ENCODE data around the gene SSR1. TPM values are rescaled to one million over a fixed set of nuclear protein-coding genes. Genes with fewer than 3 reads are reported as not detected.
"Not testable (repeated sequence)": the region's sequence is repeated elsewhere in the genome, so short reads cannot be mapped to it uniquely, and the experiment has no call there.

Gene SSR1
- total RNA-seq, 2 donors from 2014 or later: 145 to 167 TPM

- Histone ChIP-seq H3K4me3 (ENCODE audit: low read length) (no peak overlapping the region), H3K27me3 (ENCODE audit: control insufficient read depth, insufficient read depth, low read length, poor library complexity, severe bottlenecking) (no peaks in the 10 kb centered on the region), H3K9ac (ENCODE audit: extremely low read depth, low read length, poor library complexity, severe bottlenecking) (no peak overlapping the region), H3K9me3 (ENCODE audit: control insufficient read depth, low read length) (peaks cover 11% of the 10 kb centered on the region), H3K36me3 (ENCODE audit: control insufficient read depth, insufficient read depth, low read length) (no peaks in the 10 kb centered on the region), H3K4me1 (ENCODE audit: control insufficient read depth, insufficient read depth, low read length) (no peaks in the 10 kb centered on the region), H3K27ac (ENCODE audit: low read depth, low read length) (no peak overlapping the region)
- H3K27ac Mint-ChIP-seq: no peak overlapping the region
- peaks cover 8% of the 10 kb centered on the region for H3K4me1 Mint-ChIP-seq
- DNase-seq: no peak
- H3K27me3 Mint-ChIP-seq (ENCODE audit: insufficient read depth): peaks cover 4% of the 10 kb centered on the region
- no peaks in the 10 kb centered on the region for H3K36me3 Mint-ChIP-seq (ENCODE audit: low read depth)
- peaks cover 13% of the 10 kb centered on the region for H3K9me3 Mint-ChIP-seq
- no peak for TF ChIP-seq CTCF (conservative IDR thresholded peaks at IDR 0.05)
- WGBS, 2 experiments (ENCODE audit: insufficient coverage in 1 of 2, insufficient read length in 1 of 2): 93 to 97% methylated on average over 15 to 17 of the region's 17 CpGs
- no peak overlapping the region for H3K4me3 Mint-ChIP-seq
Measured at GRCh38 chr6:7264686-7265384, 48.2 kb downstream of the SSR1 start.

- no peak overlapping the region for H3K4me3 ChIP-seq (ENCODE audit: low read length)
- Mint-ChIP-seq H3K27ac (no peak overlapping the region), H3K36me3 (ENCODE audit: low read depth) (no peaks in the 10 kb centered on the region), H3K9me3 (peaks cover 13% of the 10 kb centered on the region), H3K4me3 (no peak overlapping the region), H3K27me3 (ENCODE audit: insufficient read depth) (peaks cover 10% of the 10 kb centered on the region), H3K4me1 (peaks cover 8% of the 10 kb centered on the region)
- WGBS, 2 experiments (ENCODE audit: insufficient coverage in 1 of 2, insufficient read length in 1 of 2): 91 to 95% methylated on average over 12 to 15 of the region's 15 CpGs
- H3K9ac ChIP-seq (ENCODE audit: extremely low read depth, low read length, poor library complexity, severe bottlenecking): no peak overlapping the region
- H3K27me3 ChIP-seq (ENCODE audit: control insufficient read depth, insufficient read depth, low read length, poor library complexity, severe bottlenecking): no peaks in the 10 kb centered on the region
- TF ChIP-seq CTCF (conservative IDR thresholded peaks at IDR 0.05): no peak
- H3K9me3 ChIP-seq (ENCODE audit: control insufficient read depth, low read length): peaks cover 11% of the 10 kb centered on the region
- no peak overlapping the region for H3K27ac ChIP-seq (ENCODE audit: low read depth, low read length)
- DNase-seq: no peak
- no peaks in the 10 kb centered on the region for H3K36me3 ChIP-seq (ENCODE audit: control insufficient read depth, insufficient read depth, low read length)
- H3K4me1 ChIP-seq (ENCODE audit: control insufficient read depth, insufficient read depth, low read length): no peaks in the 10 kb centered on the region
Measured at GRCh38 chr6:7264041-7264440, 49.0 kb downstream of the SSR1 start.

- not testable (repeated sequence) for H3K27me3 ChIP-seq (ENCODE audit: control insufficient read depth, insufficient read depth, low read length, poor library complexity, severe bottlenecking); H3K4me1 ChIP-seq (ENCODE audit: control insufficient read depth, insufficient read depth, low read length); H3K27ac ChIP-seq (ENCODE audit: low read depth, low read length); H3K36me3 ChIP-seq (ENCODE audit: control insufficient read depth, insufficient read depth, low read length); H3K4me1 Mint-ChIP-seq; H3K36me3 Mint-ChIP-seq (ENCODE audit: low read depth); H3K27ac Mint-ChIP-seq; H3K4me3 ChIP-seq (ENCODE audit: low read length); H3K9ac ChIP-seq (ENCODE audit: extremely low read depth, low read length, poor library complexity, severe bottlenecking); H3K4me3 Mint-ChIP-seq; DNase-seq
- H3K9me3 ChIP-seq (ENCODE audit: control insufficient read depth, low read length): peaks cover 11% of the 10 kb centered on the region
- Mint-ChIP-seq H3K9me3 (peaks cover 13% of the 10 kb centered on the region), H3K27me3 (ENCODE audit: insufficient read depth) (peaks cover 14% of the 10 kb centered on the region)
- 80 to 97% methylated on average over 6 to 9 of the region's 9 CpGs for WGBS, 2 experiments (ENCODE audit: insufficient coverage in 1 of 2, insufficient read length in 1 of 2)
Measured at GRCh38 chr6:7263519-7263805, 49.5 kb downstream of the SSR1 start.
